NCI-H2196 (cell line): ENCODE measurements around the gene CNTRL.
"Not testable (repeated sequence)": the region's sequence is repeated elsewhere in the genome, so short reads cannot be mapped to it uniquely, and the experiment has no call there.

Experiments used
- DNase-seq: peaks from one replicate; lab custom pipeline; 2025; ENCODE audit not compliant: unreplicated experiment; lab: John Stamatoyannopoulos, UW

The CNTRL gene

GRCh38 chr9:121179373-121179721, 104.6 kb downstream of the CNTRL start:
- not testable (repeated sequence) for DNase-seq

GRCh38 chr9:121179930-121180681, 105.4 kb downstream of the CNTRL start:
- DNase-seq, result no peak

GRCh38 chr9:121182101-121182836, 107.5 kb downstream of the CNTRL start:
- DNase-seq, result no peak

GRCh38 chr9:121182989-121183388, 108.2 kb downstream of the CNTRL start:
- DNase-seq, result no peak

- DNase-seq, result no peak
Observed at GRCh38 chr9:121183666-121184423, 109.1 kb downstream of the CNTRL start.

GRCh38 chr9:121184463-121184862, 109.7 kb downstream of the CNTRL start:
- DNase-seq, result no peak

GRCh38 chr9:121185178-121185745, 110.5 kb downstream of the CNTRL start:
- DNase-seq, result no peak

GRCh38 chr9:121185774-121186403, 111.1 kb downstream of the CNTRL start:
- no peak for DNase-seq

GRCh38 chr9:121187636-121188305, 113.0 kb downstream of the CNTRL start:
- DNase-seq, result no peak

- no peak for DNase-seq
Observed at GRCh38 chr9:121189006-121189405, 114.3 kb downstream of the CNTRL start.

GRCh38 chr9:121189660-121190059, 114.9 kb downstream of the CNTRL start:
- DNase-seq, result no peak

- DNase-seq, result no peak
Observed at GRCh38 chr9:121191235-121191634, 116.5 kb downstream of the CNTRL start.

GRCh38 chr9:121192518-121192917, 117.8 kb downstream of the CNTRL start:
- DNase-seq, result no peak

GRCh38 chr9:121192959-121193640, 118.3 kb downstream of the CNTRL start:
- DNase-seq, result no peak

- no peak for DNase-seq
Observed at GRCh38 chr9:121194730-121195129, 120.0 kb downstream of the CNTRL start.

GRCh38 chr9:121196389-121196788, 121.6 kb downstream of the CNTRL start:
- DNase-seq, result no peak

GRCh38 chr9:121197132-121197531, 122.4 kb downstream of the CNTRL start:
- no peak for DNase-seq

GRCh38 chr9:121198512-121199042, 123.8 kb downstream of the CNTRL start:
- DNase-seq, result no peak

GRCh38 chr9:121199921-121200320, 125.2 kb downstream of the CNTRL start:
- DNase-seq, result no peak

- no peak for DNase-seq
Observed at GRCh38 chr9:121200356-121200755, 125.6 kb downstream of the CNTRL start.
